ENCODE measurements around the gene UBAP2L.

DNA sequence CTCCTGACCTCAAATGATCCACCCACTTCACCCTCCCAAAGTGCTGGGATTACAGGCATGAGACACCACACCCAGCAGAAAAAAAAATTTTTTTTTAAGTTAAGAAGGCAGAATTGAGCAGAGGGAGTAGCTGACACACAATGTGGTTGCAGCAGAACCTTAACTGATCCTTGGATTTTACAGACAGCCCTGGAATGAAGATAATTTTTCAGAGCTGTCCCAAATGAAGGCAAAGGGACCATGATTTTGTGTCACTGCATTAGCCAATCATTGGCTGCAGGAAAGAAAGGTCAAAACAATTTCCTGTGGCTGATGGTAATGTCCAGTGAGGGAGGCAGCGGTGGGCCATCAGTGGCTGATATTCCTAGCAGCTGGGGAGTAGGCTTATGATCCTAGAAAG lies 80.8 kb downstream of the UBAP2L start:
- TF ChIP-seq ZNF24 (IDR thresholded peaks at IDR 0.05): no peak
- TF ChIP-seq TAF1 (IDR thresholded peaks at IDR 0.05; ENCODE audit: borderline replicate concordance, low read depth, low read length): no peak
